Measurements from ENCODE around the gene OR52A5. TPM values are rescaled to one million over a fixed set of nuclear protein-coding genes. Genes with fewer than 3 reads are reported as not detected.
"Not testable (repeated sequence)": the region's sequence is repeated elsewhere in the genome, so short reads cannot be mapped to it uniquely, and the experiment has no call there.

The OR52A5 gene
- total RNA-seq, result not detected

GRCh38 chr11:5137996-5138395, at the start of gene OR52A5:
Gene OR52A5 (minus strand): TSS chr11:5138356. CDS start chr11:5132642, 5,714 bp downstream.
- no peak for TF ChIP-seq POLR2A (IDR thresholded peaks at IDR 0.05; ENCODE audit: low read depth)
- TF ChIP-seq CTCF (IDR thresholded peaks at IDR 0.05), result no peak
- no peak for TF ChIP-seq EP300 (IDR thresholded peaks at IDR 0.05)
- no peak for TF ChIP-seq POLR2AphosphoS5 (IDR thresholded peaks at IDR 0.05)
- 88% methylated on average over 2 of the region's 2 CpGs for WGBS

GRCh38 chr11:5178046-5178837, 40.1 kb upstream of the OR52A5 start:
- Histone ChIP-seq H3K4me3 (no peak overlapping the region), H3K9me3 (no peaks in the 10 kb centered on the region), H3K27ac (replicated peaks in 1 of 4) (no peak overlapping the region), H3K36me3 (no peaks in the 10 kb centered on the region), H3K4me1 (no peaks in the 10 kb centered on the region), H3K27me3 (no peaks in the 10 kb centered on the region)
- WGBS, result 75% methylated on average over 10 of the region's 10 CpGs
- DNase-seq (ENCODE audit: extremely low spot score), result no peak
- TF ChIP-seq CTCF (IDR thresholded peaks at IDR 0.05) (no peak), POLR2A (IDR thresholded peaks at IDR 0.05; ENCODE audit: low read depth) (no peak), EP300 (IDR thresholded peaks at IDR 0.05) (no peak), POLR2AphosphoS5 (IDR thresholded peaks at IDR 0.05) (no peak)
- intact Hi-C loops (cut with DNase I), result no loop called here

More at GRCh38 chr11:5137996-5138395, at the start of gene OR52A5:
- H3K36me3 ChIP-seq, result no peaks in the 10 kb centered on the region
- intact Hi-C loops (cut with DNase I), result no loop called here
- H3K27me3 ChIP-seq, result no peaks in the 10 kb centered on the region
- no peak within 1 kb of the TSS for H3K27ac ChIP-seq (replicated peaks in 1 of 4)
- H3K9me3 ChIP-seq, result no peaks in the 10 kb centered on the region
- no peak within 1 kb of the TSS for H3K4me3 ChIP-seq
- H3K4me1 ChIP-seq, result no peaks in the 10 kb centered on the region
- no peak for DNase-seq (ENCODE audit: extremely low spot score)

GRCh38 chr11:5174934-5175333, 36.8 kb upstream of the OR52A5 start:
- Histone ChIP-seq H3K36me3 (no peaks in the 10 kb centered on the region), H3K27ac (replicated peaks in 1 of 4) (no peak overlapping the region), H3K9me3 (no peaks in the 10 kb centered on the region), H3K4me3 (no peak overlapping the region), H3K4me1 (no peaks in the 10 kb centered on the region), H3K27me3 (no peaks in the 10 kb centered on the region)
- TF ChIP-seq POLR2AphosphoS5 (IDR thresholded peaks at IDR 0.05), result no peak
- no peak for TF ChIP-seq CTCF (IDR thresholded peaks at IDR 0.05)
- intact Hi-C loops (cut with DNase I), result no loop called here
- no peak for DNase-seq (ENCODE audit: extremely low spot score)
- WGBS, result 92% methylated on average over 7 of the region's 7 CpGs

GRCh38 chr11:5171856-5172255, 33.7 kb upstream of the OR52A5 start:
- DNase-seq (ENCODE audit: extremely low spot score), result no peak
- intact Hi-C loops (cut with DNase I), result no loop called here
- no peaks in the 10 kb centered on the region for H3K36me3 ChIP-seq
- no peak overlapping the region for H3K4me3 ChIP-seq
- H3K27me3 ChIP-seq, result no peaks in the 10 kb centered on the region
- no peak overlapping the region for H3K27ac ChIP-seq (replicated peaks in 1 of 4)
- TF ChIP-seq POLR2A (IDR thresholded peaks at IDR 0.05; ENCODE audit: low read depth) (no peak), CTCF (IDR thresholded peaks at IDR 0.05) (no peak), EP300 (IDR thresholded peaks at IDR 0.05) (no peak), POLR2AphosphoS5 (IDR thresholded peaks at IDR 0.05) (no peak)
- H3K9me3 ChIP-seq, result no peaks in the 10 kb centered on the region
- 63% methylated on average over 2 of the region's 2 CpGs for WGBS
- no peaks in the 10 kb centered on the region for H3K4me1 ChIP-seq

- H3K27me3 ChIP-seq; H3K4me3 ChIP-seq; DNase-seq (ENCODE audit: extremely low spot score); H3K4me1 ChIP-seq; H3K9me3 ChIP-seq; H3K36me3 ChIP-seq; H3K27ac ChIP-seq (replicated peaks in 1 of 4); intact Hi-C loops (cut with DNase I): not testable (repeated sequence)
Observed at GRCh38 chr11:5165898-5166297, 27.7 kb upstream of the OR52A5 start.

GRCh38 chr11:5164807-5165206, 26.7 kb upstream of the OR52A5 start:
- 79% methylated on average over 6 of the region's 6 CpGs for WGBS
- intact Hi-C loops (cut with DNase I), result not testable (repeated sequence)

GRCh38 chr11:5161045-5161444, 22.9 kb upstream of the OR52A5 start:
- H3K27me3 ChIP-seq; H3K4me1 ChIP-seq; DNase-seq (ENCODE audit: extremely low spot score); H3K36me3 ChIP-seq; H3K4me3 ChIP-seq; intact Hi-C loops (cut with DNase I); H3K9me3 ChIP-seq; H3K27ac ChIP-seq (replicated peaks in 1 of 4): not testable (repeated sequence)
- 71% methylated on average over 1 of the region's 1 CpG for WGBS

More at GRCh38 chr11:5164807-5165206, 26.7 kb upstream of the OR52A5 start:
- not testable (repeated sequence) for DNase-seq (ENCODE audit: extremely low spot score); H3K27ac ChIP-seq (replicated peaks in 1 of 4); H3K9me3 ChIP-seq; H3K27me3 ChIP-seq; H3K4me3 ChIP-seq; H3K4me1 ChIP-seq; H3K36me3 ChIP-seq

GRCh38 chr11:5160217-5160616, 22.1 kb upstream of the OR52A5 start:
- H3K4me1 ChIP-seq; DNase-seq (ENCODE audit: extremely low spot score); H3K36me3 ChIP-seq; intact Hi-C loops (cut with DNase I); H3K27me3 ChIP-seq; H3K27ac ChIP-seq (replicated peaks in 1 of 4); H3K4me3 ChIP-seq; H3K9me3 ChIP-seq: not testable (repeated sequence)
- WGBS, result 88% methylated on average over 4 of the region's 4 CpGs
